SK-MEL-5 (cell line): ENCODE measurements around the gene HDGFL1. TPM values are rescaled to one million over a fixed set of nuclear protein-coding genes. Genes with fewer than 3 reads are reported as not detected.

ENCODE experiments used
- DNase-seq: peaks from one replicate; pipeline ENCODE4 v3.0.0-alpha.2; 2016; ENCODE audit warnings: low read depth, low spot score
- in situ Hi-C: cut with HindIII; loops from 2 replicates; pipeline ENCODE4 v1.10.0; 2016; ENCODE audit warnings: low sequenced_read_pairs, high pct_unique_total_duplicates, low pct_unique_long_range_greater_than_20kb
- polyA plus RNA-seq, 2 experiments: library from polyadenylated mRNA; depleted of rRNA; stranded (reverse); fragments of >200 nt; gene quantifications; 2 replicates each; pipeline ENCODE4 v1.2.3, GENCODE V29; 2015
- total RNA-seq: library from RNA; depleted of rRNA; stranded (reverse); fragments of >200 nt; shearing (Covaris generic); gene quantifications from 2 replicates; pipeline ENCODE4 v1.2.3, GENCODE V29; 2014; rRNA removed

Gene HDGFL1
- not detected in 2 replicates for total RNA-seq
- not detected in 2 replicates for polyA plus RNA-seq (2015; cell fraction: cytosol; rRNA removed)
- polyA plus RNA-seq (2015; cell fraction: nucleus; rRNA removed): not detected in 2 replicates

- in situ Hi-C loops: no loop called here
- no peak for DNase-seq
These were observed at the start of gene HDGFL1 for GRCh38 chr6:22569281-22570184. Gene HDGFL1 (plus strand): TSS chr6:22569566. CDS start chr6:22569576, 10 bp downstream.

- in situ Hi-C loops: no loop called here
These were observed 48.3 kb upstream of the HDGFL1 start for GRCh38 chr6:22521035-22521434.

DNA sequence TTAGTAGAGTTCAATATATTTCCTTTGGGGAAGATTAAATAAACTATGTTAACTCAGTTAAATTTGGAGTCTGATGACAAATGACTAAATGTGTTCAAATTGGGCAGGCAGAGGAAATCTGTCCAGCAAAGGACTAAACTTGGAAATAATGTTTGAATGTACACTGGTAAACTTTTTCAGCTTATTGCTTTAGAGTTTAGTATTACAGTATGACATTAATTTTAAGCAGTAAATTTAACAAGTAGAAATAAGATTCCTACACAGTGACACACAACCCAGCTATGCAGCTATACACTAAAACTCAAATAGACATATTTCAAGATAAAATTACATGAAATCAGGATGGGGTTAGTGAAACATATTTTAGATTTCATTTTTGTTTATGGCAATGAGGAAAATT, 42.6 kb upstream of the HDGFL1 start:
- in situ Hi-C loops: no loop called here
- DNase-seq: no peak

More at GRCh38 chr6:22521035-22521434, 48.3 kb upstream of the HDGFL1 start:
- no peak for DNase-seq

GRCh38 chr6:22529866-22530265, 39.5 kb upstream of the HDGFL1 start:
- in situ Hi-C loops: no loop called here
- DNase-seq: no peak

DNA sequence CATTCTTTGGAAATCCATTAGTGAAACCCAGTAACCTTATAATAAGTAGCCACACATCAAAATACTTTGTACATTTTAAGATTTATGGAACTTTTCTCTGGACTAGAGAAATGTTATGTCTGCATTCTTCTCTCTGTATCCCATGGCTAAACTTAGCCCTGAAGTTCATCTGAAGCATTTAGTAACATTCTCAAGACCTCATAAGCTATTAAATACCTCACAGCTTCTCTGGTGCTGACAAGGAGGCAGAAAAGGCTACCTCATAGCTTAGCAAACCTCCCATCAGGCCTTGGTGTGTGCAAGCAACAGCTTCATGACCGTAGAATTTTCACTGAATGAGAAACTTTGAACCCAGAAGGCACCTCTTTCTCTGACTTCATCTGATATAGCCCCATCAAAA, 38.9 kb upstream of the HDGFL1 start:
- DNase-seq: no peak
- in situ Hi-C loops: no loop called here

- in situ Hi-C loops: no loop called here
- no peak for DNase-seq
These were observed 33.2 kb upstream of the HDGFL1 start for GRCh38 chr6:22536122-22536521.

DNA sequence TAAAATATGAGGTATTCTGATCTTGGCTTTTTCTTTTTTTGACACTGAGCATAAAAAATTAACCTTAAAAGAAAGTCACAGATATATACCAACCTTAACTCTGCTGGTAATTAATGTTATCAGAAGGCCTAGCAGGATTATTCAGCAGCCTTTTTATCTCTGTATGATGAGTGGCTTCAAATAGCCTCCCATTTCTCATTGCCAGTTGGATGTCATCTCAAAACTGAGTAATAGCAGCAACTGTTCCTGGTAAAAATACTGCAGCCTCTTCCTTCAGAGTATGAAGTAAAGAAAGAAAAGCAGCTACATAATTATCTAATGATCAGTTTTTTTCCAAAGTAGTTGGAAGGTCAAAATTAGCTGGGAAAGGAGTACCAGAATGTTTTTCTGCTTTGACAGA, 24.9 kb upstream of the HDGFL1 start:
- no peak for DNase-seq
- in situ Hi-C loops: no loop called here

GRCh38 chr6:22545051-22545450, 24.3 kb upstream of the HDGFL1 start:
- in situ Hi-C loops: no loop called here
- no peak for DNase-seq

GRCh38 chr6:22546236-22546635, 23.1 kb upstream of the HDGFL1 start:
- DNase-seq: no peak
- in situ Hi-C loops: no loop called here

DNA sequence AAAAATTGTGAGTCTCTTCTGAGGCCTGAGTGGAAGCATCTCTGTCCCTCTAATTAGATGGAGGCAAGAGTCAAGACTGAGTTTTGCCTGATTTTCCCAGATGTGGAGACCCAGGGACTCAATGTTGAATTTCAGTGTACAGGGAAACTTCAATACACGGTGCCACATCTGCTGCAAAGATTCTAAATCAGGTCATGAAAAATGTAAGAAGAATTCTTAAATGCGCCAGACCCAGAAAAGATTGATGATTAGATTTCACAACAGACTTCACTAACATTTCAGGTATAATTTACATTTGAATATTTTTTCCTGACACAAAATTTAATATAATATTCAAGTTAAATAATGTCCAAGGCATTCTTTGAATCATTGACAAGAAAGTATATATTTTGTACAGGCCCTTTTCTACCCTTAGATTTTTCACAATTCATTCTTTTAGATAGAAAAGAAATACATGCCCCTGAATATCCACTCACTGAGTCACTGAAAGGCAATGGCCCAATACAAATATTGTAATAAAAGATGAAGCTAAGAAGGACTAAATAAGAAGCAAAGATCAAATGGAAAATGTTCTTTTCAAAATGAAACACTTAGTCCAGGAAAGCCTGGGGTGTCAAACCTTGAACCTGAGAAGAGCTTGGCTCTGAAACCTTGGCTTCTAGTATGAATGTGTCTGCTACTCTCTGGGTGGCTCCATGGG, 18.2 kb upstream of the HDGFL1 start:
- in situ Hi-C loops: no loop called here
- DNase-seq: no peak

- in situ Hi-C loops: no loop called here
These were observed 13.1 kb upstream of the HDGFL1 start for GRCh38 chr6:22556266-22556665.

GRCh38 chr6:22557007-22557406, 12.4 kb upstream of the HDGFL1 start:
- in situ Hi-C loops: no loop called here

More at GRCh38 chr6:22556266-22556665, 13.1 kb upstream of the HDGFL1 start:
- DNase-seq: no peak

GRCh38 chr6:22558288-22558882, 11.0 kb upstream of the HDGFL1 start:
- no peak for DNase-seq
- in situ Hi-C loops: no loop called here

More at GRCh38 chr6:22557007-22557406, 12.4 kb upstream of the HDGFL1 start:
- no peak for DNase-seq

- in situ Hi-C loops: no loop called here
- DNase-seq: no peak
These were observed 512 bp upstream of the HDGFL1 start for GRCh38 chr6:22568854-22569253.

GRCh38 chr6:22570185-22570551, 802 bp downstream of the HDGFL1 start:
- no peak for DNase-seq
- in situ Hi-C loops: no loop called here

DNA sequence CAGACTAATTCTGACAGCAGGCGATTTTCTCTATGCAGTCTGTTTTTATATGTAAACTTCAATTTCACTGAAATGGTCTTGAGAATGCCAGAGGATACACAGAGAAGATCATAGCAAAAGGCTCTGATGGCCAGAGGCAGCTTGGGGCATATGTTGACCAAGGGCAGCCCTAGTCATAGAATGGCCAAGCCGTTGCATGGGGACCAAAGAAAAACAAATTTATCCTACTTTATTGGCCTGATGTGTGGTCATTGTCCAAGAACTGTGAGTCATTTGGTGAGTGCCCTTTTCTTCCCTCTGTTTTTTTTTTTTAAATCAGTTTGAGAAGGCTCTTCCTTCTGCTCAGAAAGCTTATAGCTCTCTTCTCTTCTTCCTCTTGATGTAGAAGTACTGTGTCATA, 5.8 kb downstream of the HDGFL1 start:
- DNase-seq: no peak
- in situ Hi-C loops: no loop called here

DNA sequence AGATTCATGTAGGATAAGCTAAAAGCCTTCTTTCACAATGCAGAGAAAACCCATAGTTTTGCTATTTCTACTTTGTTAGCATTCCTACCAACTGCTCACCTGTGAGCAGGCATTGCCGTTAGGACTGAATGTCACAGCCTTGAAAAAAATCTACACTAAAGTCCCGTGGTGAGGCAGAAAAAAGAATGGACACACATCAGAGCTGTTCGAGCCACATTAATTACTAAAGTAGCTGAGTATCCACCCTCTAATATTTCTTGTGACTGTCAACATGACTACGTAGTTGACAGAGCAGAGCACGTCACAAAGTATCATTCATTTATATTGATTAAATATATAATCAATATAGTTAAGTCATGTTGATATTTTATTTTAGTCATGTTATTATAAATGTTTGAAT, 10.1 kb downstream of the HDGFL1 start:
- in situ Hi-C loops: no loop called here
- no peak for DNase-seq

GRCh38 chr6:22580337-22580736, 11.0 kb downstream of the HDGFL1 start:
- in situ Hi-C loops: no loop called here
- no peak for DNase-seq
